HCT116 (cell line): ENCODE measurements around the gene URI1. TPM values are rescaled to one million over a fixed set of nuclear protein-coding genes. Genes with fewer than 3 reads are reported as not detected.

ENCODE experiments used
- ATAC-seq: fragments of 200-7000 bp; cut with Tn5 transposase; 2 replicates; pipeline ENCODE4 v1.9.1; 2020; ENCODE audit warnings: mild to moderate bottlenecking, moderate library complexity
- BruUV-seq: library from RNA; stranded (reverse); fragments of 400-500 nt; replicated peaks from 2 replicates; lab custom pipeline; 2021; lab: Mats Ljungman, UMichigan
- CTCF ChIA-PET: fragments of 300-600 bp; sonication (Branson Sonifier 250); formaldehyde crosslinking; loops from one replicate; lab custom pipeline; 2021; ENCODE audit warnings: antibody characterized with exemption; lab: Charles Lee
- POLR2A ChIA-PET: fragments of 300-600, 350-600 bp; sonication (Branson Sonifier 250); formaldehyde crosslinking; loops from one replicate; lab custom pipeline; 2021; ENCODE audit warnings: antibody characterized with exemption; lab: Charles Lee
- RAD21 ChIA-PET, 2 experiments: fragments of 300-600 bp; sonication (Branson Sonifier 250); formaldehyde crosslinking; loops; one replicate each; lab custom pipeline; 2023; ENCODE audit warnings: low total read pairs in 2 of 2; ENCODE audit not compliant: uncharacterized antibody in 2 of 2, unreplicated experiment in 2 of 2, low non-redundant PET in 1 of 2; lab: Charles Lee
- DNase-seq: peaks from one replicate; pipeline ENCODE4 v3.0.0-alpha.2; 2010; ENCODE audit warnings: low read depth, low spot score
- H2AFZ ChIP-seq: fragments of 200-600 bp; shearing (Covaris generic), sonication (generic); 2 replicates; pipeline ENCODE4 v1.6.1; 2017; ENCODE audit warnings: low read depth, mixed run types, mixed read lengths, antibody characterized with exemption, low read length; ENCODE audit not compliant: poor library complexity, severe bottlenecking
- H3K27ac ChIP-seq: 2 replicates; pipeline ENCODE4 v1.5.1; 2012; ENCODE audit warnings: low read depth, low read length
- H3K27me3 ChIP-seq: fragments of 200-600 bp; sonication (generic); 2 replicates; pipeline ENCODE4 v1.6.1; 2016; ENCODE audit warnings: mixed run types, low read length, mixed read lengths; ENCODE audit not compliant: insufficient read depth
- H3K36me3 ChIP-seq, 2 experiments: fragments of 200-500 bp in 1 of 2; fragments of 200-600 bp in 1 of 2; sonication (Bioruptor generic) in 1 of 2; sonication (generic) in 1 of 2; 2 replicates each; pipeline versions ENCODE4 v1.5.1 to v1.6.1; 2014 to 2016; ENCODE audit warnings: low read length in 2 of 2, inconsistent platforms in 1 of 2, mixed read lengths in 1 of 2, mixed run types in 1 of 2; ENCODE audit not compliant: insufficient read depth in 2 of 2, control insufficient read depth in 1 of 2
- H3K4me1 ChIP-seq, 2 experiments: fragments of 200-600 bp in 1 of 2; sonication (generic) in 1 of 2; 2 replicates each; pipeline versions ENCODE4 v1.5.1 to v1.6.1; 2012 to 2017; ENCODE audit warnings: low read length in 2 of 2, inconsistent platforms in 1 of 2, mild to moderate bottlenecking in 1 of 2, mixed read lengths in 1 of 2, mixed run types in 1 of 2, moderate library complexity in 1 of 2; ENCODE audit not compliant: insufficient read depth in 2 of 2, control insufficient read depth in 1 of 2
- H3K4me2 ChIP-seq: fragments of 200-600 bp; sonication (generic); 2 replicates; pipeline ENCODE4 v1.6.1; 2017; ENCODE audit warnings: mixed run types, low read length, mixed read lengths
- H3K4me3 ChIP-seq, 2 experiments: fragments of 200-600 bp in 1 of 2; sonication (generic) in 1 of 2; replicated peaks in 1 of 2; 2 replicates each; pipeline ENCODE4 v1.5.1; 2011 to 2016; ENCODE audit warnings: low read length in 2 of 2, control low read depth in 1 of 2, low read depth in 1 of 2, mild to moderate bottlenecking in 1 of 2, mixed read lengths in 1 of 2, mixed run types in 1 of 2
- H3K79me2 ChIP-seq: fragments of 200-600 bp; sonication (generic); 2 replicates; pipeline ENCODE4 v1.6.1; 2017; ENCODE audit warnings: mild to moderate bottlenecking, mixed run types, low read length, moderate library complexity, mixed read lengths; ENCODE audit not compliant: insufficient read depth
- H3K9ac ChIP-seq: fragments of 200-600 bp; sonication (generic); 2 replicates; pipeline ENCODE4 v1.6.1; 2016; ENCODE audit warnings: low read length, mixed read lengths
- H3K9me2 ChIP-seq: fragments of 200-600 bp; sonication (generic), shearing (Covaris generic); 2 replicates; pipeline ENCODE4 v1.6.1; 2017; ENCODE audit warnings: mixed run types, mild to moderate bottlenecking, moderate library complexity; ENCODE audit not compliant: insufficient read depth
- H3K9me3 ChIP-seq, 2 experiments: fragments of 200-500 bp in 1 of 2; fragments of 200-600 bp in 1 of 2; sonication (Bioruptor generic) in 1 of 2; sonication (generic) in 1 of 2; 2 replicates each; pipeline ENCODE4 v1.6.1; 2014 to 2017; ENCODE audit warnings: low read length in 2 of 2, mixed read lengths in 2 of 2, inconsistent platforms in 1 of 2, low read depth in 1 of 2, mild to moderate bottlenecking in 1 of 2, mixed run types in 1 of 2, moderate library complexity in 1 of 2; ENCODE audit not compliant: control insufficient read depth in 1 of 2, insufficient read depth in 1 of 2
- H4K20me1 ChIP-seq: fragments of 200-600 bp; sonication (generic), shearing (Covaris generic); 2 replicates; pipeline ENCODE4 v1.6.1; 2017; ENCODE audit warnings: mixed run types, mild to moderate bottlenecking, moderate library complexity; ENCODE audit not compliant: insufficient read depth
- ELF1 ChIP-seq: IDR thresholded peaks from 2 replicates; pipeline ENCODE4 v1.6.1; 2012; ENCODE audit warnings: low read depth, borderline replicate concordance
- POLR2A ChIP-seq: IDR thresholded peaks from 2 replicates; pipeline ENCODE4 v1.7.0; 2011; ENCODE audit warnings: borderline replicate concordance; ENCODE audit not compliant: insufficient read depth, insufficient read length; ENCODE audit errors: extremely low read depth
- POLR2AphosphoS5 ChIP-seq: IDR thresholded peaks from 2 replicates; pipeline ENCODE4 v1.6.1; 2011; ENCODE audit warnings: mild to moderate bottlenecking, low read depth, low read length, moderate library complexity
- REST ChIP-seq: IDR thresholded peaks from 2 replicates; pipeline ENCODE4 v1.6.1; 2012; ENCODE audit warnings: low read depth
- SP1 ChIP-seq: IDR thresholded peaks from 2 replicates; pipeline ENCODE4 v1.6.1; 2012; ENCODE audit warnings: low read depth
- SRF ChIP-seq: IDR thresholded peaks from 2 replicates; pipeline ENCODE4 v1.6.1; 2012; ENCODE audit warnings: low read depth
- intact Hi-C: fragments of 100-400 bp; cut with micrococcal nuclease; formaldehyde crosslinking; loops from 2 replicates; pipeline ENCODE4 v1.10.0; 2022
- total RNA-seq: library from RNA; stranded (reverse); gene quantifications from one replicate; pipeline ENCODE4 v1.2.1, GENCODE V29; 2021; ENCODE audit not compliant: unreplicated experiment
- TF ChIP-seq, protein P1 (sequence below): IDR thresholded peaks from 2 replicates; pipeline ENCODE4 v1.6.1; 2011; ENCODE audit warnings: mild to moderate bottlenecking, low read length, moderate library complexity; ENCODE audit not compliant: insufficient replicate concordance; ENCODE audit errors: extremely low read depth

Gene URI1
- total RNA-seq, 1 experiment from 2014 or later = 51.4 TPM

GRCh38 chr19:29983568-29983967 lies 41.5 kb downstream of the URI1 start:
- no TSS peak for BruUV-seq

DNA sequence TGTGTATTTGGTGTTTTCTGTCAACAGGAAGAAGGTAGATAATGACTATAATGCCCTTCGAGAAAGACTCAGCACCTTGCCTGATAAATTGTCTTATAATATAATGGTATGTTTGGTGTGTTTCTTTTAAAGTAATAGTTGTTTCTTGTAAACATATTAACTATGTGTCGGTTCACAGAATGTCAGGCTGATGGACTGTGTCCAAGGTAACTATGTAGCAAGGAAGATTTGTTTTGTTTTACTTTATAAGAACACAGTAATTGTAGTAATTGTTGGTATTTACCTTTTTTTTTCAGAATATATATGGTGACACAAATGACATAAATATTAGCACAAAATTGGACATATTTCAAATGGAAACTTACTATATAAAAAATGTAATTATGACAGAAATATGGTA lies 43.2 kb downstream of the URI1 start:
- ChIA-PET RAD21 (no interaction called here), CTCF (interaction anchor here (1.2 kb wide), 1 partner anchor 39 kb away, joined by 3 read pairs; no protein-coding TSS in a partner anchor), POLR2A (no interaction called here)
- H3K9me2 ChIP-seq = no peaks in the 10 kb centered on the region
- H3K27ac ChIP-seq = no peak overlapping the region
- H3K9ac ChIP-seq = no peak overlapping the region
- BruUV-seq = no TSS peak
- DNase-seq (no peak), ATAC-seq (no peak)
- no peaks in the 10 kb centered on the region for H3K4me1 ChIP-seq
- H3K79me2 ChIP-seq = peaks cover 80% of the 10 kb centered on the region
- H3K36me3 ChIP-seq = peaks cover 0 to 5% of the 10 kb centered on the region in 2 experiments; a peak in 1 of 4 replicates
- intact Hi-C loops = no loop called here
- H4K20me1 ChIP-seq = peaks cover 14% of the 10 kb centered on the region; the same call in 1 of the 2 replicates
- H2AFZ ChIP-seq = no peak overlapping the region
- no peaks in the 10 kb centered on the region for H3K27me3 ChIP-seq
- no peak overlapping the region for H3K4me2 ChIP-seq
- no peaks in the 10 kb centered on the region for H3K9me3 ChIP-seq
- H3K4me3 ChIP-seq = no peak overlapping the region
- TF ChIP-seq POLR2AphosphoS5 (no peak), POLR2A (no peak), REST (no peak), SP1 (no peak), ELF1 (no peak)

More at GRCh38 chr19:29983568-29983967, 41.5 kb downstream of the URI1 start:
- H2AFZ ChIP-seq = no peak overlapping the region
- ChIA-PET RAD21 (no interaction called here), CTCF (no interaction called here), POLR2A (no interaction called here)
- H3K79me2 ChIP-seq = peaks cover 86% of the 10 kb centered on the region
- intact Hi-C loops = no loop called here
- H3K4me3 ChIP-seq = no peak overlapping the region
- H4K20me1 ChIP-seq = peaks cover 17% of the 10 kb centered on the region; the same call in 1 of the 2 replicates
- H3K9ac ChIP-seq = no peak overlapping the region
- H3K9me2 ChIP-seq = no peaks in the 10 kb centered on the region
- peaks cover 0 to 3% of the 10 kb centered on the region in 2 experiments; a peak in 1 of 4 replicates for H3K36me3 ChIP-seq
- no peaks in the 10 kb centered on the region for H3K27me3 ChIP-seq
- TF ChIP-seq, protein P1, sequence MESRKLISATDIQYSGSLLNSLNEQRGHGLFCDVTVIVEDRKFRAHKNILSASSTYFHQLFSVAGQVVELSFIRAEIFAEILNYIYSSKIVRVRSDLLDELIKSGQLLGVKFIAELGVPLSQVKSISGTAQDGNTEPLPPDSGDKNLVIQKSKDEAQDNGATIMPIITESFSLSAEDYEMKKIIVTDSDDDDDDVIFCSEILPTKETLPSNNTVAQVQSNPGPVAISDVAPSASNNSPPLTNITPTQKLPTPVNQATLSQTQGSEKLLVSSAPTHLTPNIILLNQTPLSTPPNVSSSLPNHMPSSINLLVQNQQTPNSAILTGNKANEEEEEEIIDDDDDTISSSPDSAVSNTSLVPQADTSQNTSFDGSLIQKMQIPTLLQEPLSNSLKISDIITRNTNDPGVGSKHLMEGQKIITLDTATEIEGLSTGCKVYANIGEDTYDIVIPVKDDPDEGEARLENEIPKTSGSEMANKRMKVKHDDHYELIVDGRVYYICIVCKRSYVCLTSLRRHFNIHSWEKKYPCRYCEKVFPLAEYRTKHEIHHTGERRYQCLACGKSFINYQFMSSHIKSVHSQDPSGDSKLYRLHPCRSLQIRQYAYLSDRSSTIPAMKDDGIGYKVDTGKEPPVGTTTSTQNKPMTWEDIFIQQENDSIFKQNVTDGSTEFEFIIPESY = no peak
- no peak for TF ChIP-seq SRF
- no peaks in the 10 kb centered on the region for H3K9me3 ChIP-seq
- no peaks in the 10 kb centered on the region for H3K4me1 ChIP-seq
- no peak overlapping the region for H3K27ac ChIP-seq
- H3K4me2 ChIP-seq = no peak overlapping the region
- DNase-seq (no peak), ATAC-seq (no peak)
